Left colon (tissue), 2 donors: ENCODE data around the gene SFXN5. TPM values are rescaled to one million over a fixed set of nuclear protein-coding genes. Genes with fewer than 3 reads are reported as not detected.

Experiments
- ATAC-seq: fragments of 200-7000 bp; cut with Tn5 transposase; one replicate; pipeline ENCODE4 v1.9.1; 2020; ENCODE audit warnings: mild to moderate bottlenecking, moderate library complexity
- DNase-seq, 2 donors: peaks; one replicate each; pipeline ENCODE4 v3.0.0-alpha.2; 2020
- intact Hi-C, 2 donors: fragments of 100-400 bp; cut with DNase I in 1 of 2; cut with micrococcal nuclease in 1 of 2; formaldehyde crosslinking; loops; one replicate each; pipeline versions ENCODE4 v1.11.2 to v1.14.0; 2022; cut with DNase I, micrococcal nuclease
- total RNA-seq, 2 donors: library from RNA; stranded (reverse); fragmentation: NEBNext Ultra II Directional; extraction: Animal tissue kit (Norgen Biotek cat#: 25700); gene quantifications; one replicate each; pipeline ENCODE4 v1.2.1, GENCODE V29; 2021
- donor health status: DM: no; HTN: no; CAD: no.
- donor health status: DM: yes; HTN: yes; CAD: no.

Gene SFXN5
- total RNA-seq, 2 donors from 2014 or later: 19.9 to 20.5 TPM

DNA sequence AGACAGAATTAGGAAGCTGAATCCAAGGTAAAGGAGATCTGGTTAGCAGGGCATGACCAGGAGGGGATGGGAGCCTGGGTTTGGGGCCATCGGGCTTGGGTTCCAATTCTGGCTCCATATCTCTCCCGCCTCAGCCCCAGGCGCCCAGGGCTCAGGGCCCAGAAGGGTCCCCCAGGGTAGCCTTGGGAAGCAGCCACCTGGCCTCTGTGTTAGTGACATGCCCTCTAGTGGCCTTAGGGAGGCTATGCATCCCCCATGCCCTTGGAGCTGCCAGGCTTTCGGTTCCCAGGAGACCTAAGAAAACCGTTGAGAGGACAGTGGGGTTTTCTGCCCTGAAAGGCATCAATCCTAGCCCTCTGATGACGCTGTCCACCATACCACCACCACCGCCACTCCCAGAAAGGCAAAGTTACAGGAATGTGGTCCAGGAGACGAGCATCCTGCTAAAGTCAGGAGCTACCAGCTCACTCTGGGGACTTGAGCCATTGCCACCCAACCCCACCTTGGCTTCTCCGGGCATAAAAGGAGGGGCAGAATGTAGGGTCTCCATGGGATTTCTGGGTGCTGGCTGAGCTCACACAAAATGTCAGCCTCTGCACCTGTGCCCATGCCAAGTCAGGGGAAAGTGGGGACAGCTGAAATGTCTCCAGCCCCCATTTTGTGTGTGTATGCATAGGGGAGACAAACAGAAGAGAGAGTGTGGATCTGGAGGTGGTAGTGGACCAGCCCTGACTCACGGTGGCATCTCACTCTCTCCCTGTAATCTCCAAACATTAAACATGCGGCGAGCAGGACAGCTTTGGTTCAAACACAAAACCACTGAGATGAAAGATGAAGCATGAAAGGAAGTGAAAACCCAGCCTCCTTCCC is 97.7 kb downstream of the SFXN5 start:
- ATAC-seq (peak; percentile 92), DNase-seq (peak in 1 of 2 donors; percentile 41)
- intact Hi-C loops: loop anchor here in 1 of 2 donors (10.0 kb wide), 1 partner anchor 79 kb away; no protein-coding TSS in a partner anchor

GRCh38 chr2:72973137-72973535 is 98.4 kb downstream of the SFXN5 start:
- intact Hi-C loops: loop anchor here in 1 of 2 donors (10.0 kb wide), 1 partner anchor 78 kb away; no protein-coding TSS in a partner anchor
- DNase-seq: no peak
- no peak for ATAC-seq

- DNase-seq (no peak), ATAC-seq (no peak)
- intact Hi-C loops: loop anchor here in 1 of 2 donors (10.0 kb wide), 1 partner anchor 78 kb away; no protein-coding TSS in a partner anchor
Measured at GRCh38 chr2:72972352-72973136, 99.0 kb downstream of the SFXN5 start.

GRCh38 chr2:72971036-72971435 is 100.5 kb downstream of the SFXN5 start:
- no peak for ATAC-seq
- DNase-seq: no peak
- intact Hi-C loops: loop anchor here in 1 of 2 donors (10.0 kb wide), 1 partner anchor 76 kb away; no protein-coding TSS in a partner anchor

DNA sequence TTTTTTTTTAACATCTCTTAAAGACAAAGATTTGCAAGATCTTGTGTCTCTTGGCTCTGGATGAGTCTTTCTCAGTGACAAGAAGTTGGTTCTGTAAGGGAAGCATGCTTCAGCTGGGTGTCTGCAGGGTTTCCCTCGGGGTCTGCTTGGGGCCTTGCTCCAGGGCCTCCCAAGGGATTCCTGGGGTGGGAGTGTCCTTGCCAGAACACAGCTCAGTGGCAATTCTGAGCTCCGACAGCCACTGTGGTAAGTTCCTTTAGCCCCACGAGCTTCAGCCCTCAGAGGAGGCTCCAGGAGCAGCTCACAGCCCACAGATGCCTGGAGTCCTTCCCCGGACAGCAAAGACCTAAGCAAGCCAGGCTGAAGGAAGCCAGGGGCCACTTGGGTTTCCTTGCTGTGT is 101.8 kb downstream of the SFXN5 start:
- DNase-seq (no peak), ATAC-seq (no peak)
- intact Hi-C loops: loop anchor here in 1 of 2 donors (10.0 kb wide), 1 partner anchor 75 kb away; no protein-coding TSS in a partner anchor

GRCh38 chr2:72968286-72968685 is 103.2 kb downstream of the SFXN5 start:
- DNase-seq: no peak
- no peak for ATAC-seq
- intact Hi-C loops: no loop called here

GRCh38 chr2:72965770-72966450 is 105.6 kb downstream of the SFXN5 start:
- intact Hi-C loops: no loop called here
- DNase-seq (no peak), ATAC-seq (no peak)

DNA sequence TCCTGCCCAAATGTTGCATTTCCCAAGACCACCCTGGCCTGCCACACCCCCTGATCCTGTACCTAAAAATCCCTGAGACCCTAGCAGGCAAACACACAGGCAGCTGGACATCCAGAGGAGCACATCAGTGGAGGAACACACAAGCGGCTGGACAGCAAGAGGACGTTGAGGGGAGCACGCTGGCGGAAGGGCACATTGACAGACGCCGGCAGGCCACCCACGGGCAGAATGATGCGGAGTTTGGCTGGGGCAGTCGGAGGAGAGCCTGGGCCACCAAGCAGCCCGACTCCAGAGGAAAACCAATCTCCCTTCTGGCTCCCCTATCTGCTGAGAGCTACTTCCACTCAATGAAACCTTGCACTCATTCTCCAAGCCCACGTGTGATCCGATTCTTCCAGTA is 106.5 kb downstream of the SFXN5 start:
- no peak for DNase-seq
- no peak for ATAC-seq

DNA sequence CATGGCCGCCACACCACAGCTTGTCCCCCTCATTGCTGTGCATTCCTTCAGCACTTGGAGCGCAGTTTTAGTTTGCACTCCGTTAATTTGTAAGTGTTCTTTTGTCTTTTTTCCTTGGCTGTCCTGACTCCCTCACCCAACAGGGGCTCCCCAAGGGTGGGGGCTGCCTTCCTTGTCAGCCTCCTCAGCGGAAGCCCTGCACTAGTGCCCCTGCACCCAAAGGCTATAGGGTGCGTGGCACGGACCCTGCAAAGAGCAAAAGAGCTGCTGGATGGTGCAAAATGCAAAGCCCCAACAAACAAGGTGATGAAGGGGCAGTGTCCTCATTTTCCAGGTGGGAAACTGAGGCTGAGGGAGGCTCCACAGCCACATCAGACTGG is 107.4 kb downstream of the SFXN5 start:
- ATAC-seq (no peak), DNase-seq (no peak)
- intact Hi-C loops: no loop called here

More for the DNA sequence above, 106.5 kb downstream of the SFXN5 start:
- intact Hi-C loops: no loop called here

GRCh38 chr2:72963423-72964145 is 107.9 kb downstream of the SFXN5 start:
- intact Hi-C loops: no loop called here
- DNase-seq (no peak), ATAC-seq (no peak)

DNA sequence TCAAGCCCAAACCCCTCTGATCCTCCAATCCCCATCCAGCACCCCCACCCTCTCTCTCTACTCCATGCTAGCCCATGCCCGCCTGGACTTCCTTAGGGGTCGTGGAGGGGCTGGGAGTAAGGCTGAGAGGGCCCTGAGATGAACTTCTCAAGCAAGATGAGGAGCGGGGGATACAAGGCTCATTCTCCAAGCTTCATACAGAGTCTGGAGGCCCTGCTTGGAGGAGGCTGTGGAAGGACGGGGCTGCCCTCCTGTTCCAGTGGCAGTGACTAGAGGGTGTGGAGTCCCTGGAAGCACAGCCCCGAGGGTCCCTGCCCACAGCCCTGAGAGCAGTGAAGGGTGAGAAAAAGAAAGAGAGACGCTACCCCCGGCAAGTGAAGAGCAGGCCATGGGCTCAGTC is 108.6 kb downstream of the SFXN5 start:
- no peak for DNase-seq
- ATAC-seq: no peak
- intact Hi-C loops: no loop called here

DNA sequence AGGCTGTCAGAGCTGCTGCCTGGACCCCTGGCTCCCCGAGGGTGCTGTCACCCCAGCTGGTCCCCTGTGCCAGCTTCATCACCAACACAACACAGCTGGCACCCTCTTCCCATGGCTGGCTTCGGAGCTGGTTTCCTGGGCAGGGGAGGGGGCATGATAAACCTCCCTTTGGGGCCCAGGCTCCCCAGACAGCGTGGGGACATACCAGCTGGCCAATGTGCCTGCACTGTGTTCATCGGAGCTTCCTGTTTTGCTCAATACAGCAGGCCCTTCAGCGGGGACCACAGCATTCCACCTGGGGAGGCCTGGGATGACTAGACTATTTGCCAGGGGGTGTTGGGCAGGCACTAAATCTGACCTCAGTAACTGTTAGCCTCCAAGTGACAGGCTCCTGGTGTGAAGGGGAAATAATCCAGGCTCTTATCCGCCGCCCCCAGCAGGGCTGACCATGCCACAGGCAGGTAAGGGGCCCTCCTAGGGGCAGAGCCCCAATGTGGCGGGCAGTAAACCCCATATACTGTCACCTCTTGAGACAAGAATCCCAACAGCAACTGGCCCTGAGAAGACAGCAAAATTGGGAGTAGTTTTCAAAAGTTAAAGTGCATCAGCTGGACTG is 109.6 kb downstream of the SFXN5 start:
- intact Hi-C loops: no loop called here

GRCh38 chr2:72961036-72961720 is 110.3 kb downstream of the SFXN5 start:
- intact Hi-C loops: no loop called here
- no peak for ATAC-seq
- DNase-seq: no peak

More for the DNA sequence above, 109.6 kb downstream of the SFXN5 start:
- ATAC-seq (no peak), DNase-seq (no peak)

DNA sequence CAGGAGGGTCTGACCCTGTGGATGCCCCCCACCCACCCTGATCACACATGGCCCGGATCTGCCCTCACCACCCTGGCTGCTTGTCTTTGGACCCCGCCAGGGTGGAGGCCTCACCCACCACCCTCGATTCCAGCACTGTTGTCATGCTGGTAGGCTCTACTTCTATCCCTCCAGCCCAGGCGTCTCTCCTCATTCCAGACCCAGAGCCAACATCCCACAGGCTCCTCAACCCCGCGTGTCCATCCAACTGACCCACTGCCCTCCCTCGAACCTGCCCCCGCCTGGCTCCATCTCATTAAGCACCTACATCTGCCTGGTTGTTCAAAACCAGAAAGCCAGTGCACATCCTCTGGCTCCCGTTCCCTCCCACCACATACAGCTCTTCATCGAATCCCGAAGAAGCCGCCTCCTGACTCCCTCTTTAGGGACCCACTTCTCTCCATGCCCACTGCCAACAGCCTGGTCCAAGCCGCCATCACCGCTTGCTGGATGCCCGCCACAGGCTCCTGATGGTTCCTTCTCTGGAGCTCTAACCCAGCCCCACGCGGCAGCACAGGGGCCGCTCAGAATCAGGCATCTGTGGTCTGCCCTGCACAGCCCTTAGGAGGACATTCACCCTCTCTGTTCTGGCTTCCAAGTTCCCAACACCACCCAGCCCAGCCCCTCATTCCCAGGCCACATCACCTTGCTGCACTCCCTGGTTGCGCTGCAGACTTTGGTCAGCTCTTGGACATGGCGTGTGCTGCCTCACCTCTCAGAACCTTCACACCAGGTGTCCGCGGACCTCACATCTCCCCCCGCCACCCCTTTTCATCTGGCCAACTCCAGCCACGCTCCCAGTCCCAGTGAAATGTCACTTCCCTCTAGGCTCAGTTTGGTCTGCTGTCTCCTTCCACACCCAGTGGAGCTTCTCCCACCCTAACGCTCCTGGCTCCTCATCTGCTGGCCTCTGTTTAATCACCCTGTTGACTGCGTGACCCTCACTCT is 111.2 kb downstream of the SFXN5 start:
- intact Hi-C loops: no loop called here
- no peak for DNase-seq
- ATAC-seq: no peak

DNA sequence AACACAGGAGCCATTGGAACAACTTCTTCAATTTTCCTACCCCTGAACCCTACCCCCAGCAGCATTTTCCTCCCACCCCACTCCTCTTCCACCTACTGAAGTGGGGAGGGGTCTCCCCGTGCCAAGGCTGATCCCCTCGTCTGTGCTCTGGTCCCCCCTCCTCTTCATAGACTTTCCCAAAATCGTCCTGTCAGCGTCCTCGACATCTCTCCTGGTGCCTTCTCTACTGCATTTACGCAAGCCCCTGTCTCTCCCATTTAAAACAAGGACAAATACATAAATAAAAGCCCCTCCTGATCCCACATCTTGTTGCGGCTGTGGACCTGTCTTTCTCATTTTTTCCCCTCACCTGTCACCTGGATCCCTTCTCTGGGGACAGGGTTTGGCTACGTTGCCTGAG is 112.0 kb downstream of the SFXN5 start:
- intact Hi-C loops: no loop called here
- no peak for ATAC-seq
- DNase-seq: no peak
